GM12865 (cell line): Measurements from ENCODE around the gene CD79A.

Experiments
- DNase-seq: peaks from one replicate; pipeline ENCODE4 v3.0.0; 2010; ENCODE audit warnings: low read depth
- H3K4me3 ChIP-seq: 2 replicates; pipeline ENCODE4 v1.5.1; 2011; ENCODE audit warnings: mild to moderate bottlenecking, low read depth, low read length, control low read depth
- TF ChIP-seq, protein P1 (sequence below): IDR thresholded peaks from 2 replicates; pipeline ENCODE4 v1.5.1; 2011; ENCODE audit warnings: low read length, control low read depth, low read depth, inconsistent platforms; ENCODE audit not compliant: insufficient read depth; ENCODE audit errors: missing control alignments

Gene CD79A

DNA sequence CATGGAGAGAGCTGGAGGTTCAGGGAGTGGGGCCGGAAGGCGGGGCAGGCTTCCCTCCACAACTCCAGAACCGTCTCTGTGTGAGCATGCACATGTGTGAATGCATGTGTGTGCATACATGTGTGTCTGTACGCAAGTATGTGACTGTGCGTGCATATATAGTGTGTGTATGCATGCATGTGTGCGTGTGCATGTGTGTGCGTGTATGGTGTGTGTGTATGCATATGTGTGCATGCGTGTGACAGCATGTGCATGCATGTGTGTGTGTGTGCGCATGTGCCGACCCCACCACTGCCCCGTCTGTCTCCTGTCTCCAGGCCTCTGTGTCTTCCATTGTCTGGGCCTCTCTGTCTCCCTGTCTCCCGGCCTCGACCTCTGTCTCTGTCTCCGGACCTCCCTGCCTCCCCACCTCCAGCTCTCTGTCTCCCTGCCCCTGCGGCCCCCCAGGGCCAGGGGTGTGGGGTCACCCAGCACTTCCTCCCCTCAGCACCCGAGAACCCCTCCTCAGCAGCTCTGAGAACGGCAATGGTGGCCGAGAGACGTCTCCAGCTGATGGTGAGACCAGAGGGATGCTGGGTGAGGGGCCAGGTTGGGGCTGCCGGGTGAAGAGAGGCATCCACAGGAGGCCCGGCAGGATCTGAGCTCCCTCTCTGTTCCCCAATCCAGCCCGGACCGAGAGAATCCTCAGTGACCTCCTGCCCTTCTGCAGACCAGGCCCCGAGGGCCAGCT is 28.4 kb downstream of the CD79A start:
- H3K4me3 ChIP-seq, result no peak overlapping the region
- no peak for DNase-seq
- TF ChIP-seq, protein P1, sequence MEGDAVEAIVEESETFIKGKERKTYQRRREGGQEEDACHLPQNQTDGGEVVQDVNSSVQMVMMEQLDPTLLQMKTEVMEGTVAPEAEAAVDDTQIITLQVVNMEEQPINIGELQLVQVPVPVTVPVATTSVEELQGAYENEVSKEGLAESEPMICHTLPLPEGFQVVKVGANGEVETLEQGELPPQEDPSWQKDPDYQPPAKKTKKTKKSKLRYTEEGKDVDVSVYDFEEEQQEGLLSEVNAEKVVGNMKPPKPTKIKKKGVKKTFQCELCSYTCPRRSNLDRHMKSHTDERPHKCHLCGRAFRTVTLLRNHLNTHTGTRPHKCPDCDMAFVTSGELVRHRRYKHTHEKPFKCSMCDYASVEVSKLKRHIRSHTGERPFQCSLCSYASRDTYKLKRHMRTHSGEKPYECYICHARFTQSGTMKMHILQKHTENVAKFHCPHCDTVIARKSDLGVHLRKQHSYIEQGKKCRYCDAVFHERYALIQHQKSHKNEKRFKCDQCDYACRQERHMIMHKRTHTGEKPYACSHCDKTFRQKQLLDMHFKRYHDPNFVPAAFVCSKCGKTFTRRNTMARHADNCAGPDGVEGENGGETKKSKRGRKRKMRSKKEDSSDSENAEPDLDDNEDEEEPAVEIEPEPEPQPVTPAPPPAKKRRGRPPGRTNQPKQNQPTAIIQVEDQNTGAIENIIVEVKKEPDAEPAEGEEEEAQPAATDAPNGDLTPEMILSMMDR, result no peak

DNA sequence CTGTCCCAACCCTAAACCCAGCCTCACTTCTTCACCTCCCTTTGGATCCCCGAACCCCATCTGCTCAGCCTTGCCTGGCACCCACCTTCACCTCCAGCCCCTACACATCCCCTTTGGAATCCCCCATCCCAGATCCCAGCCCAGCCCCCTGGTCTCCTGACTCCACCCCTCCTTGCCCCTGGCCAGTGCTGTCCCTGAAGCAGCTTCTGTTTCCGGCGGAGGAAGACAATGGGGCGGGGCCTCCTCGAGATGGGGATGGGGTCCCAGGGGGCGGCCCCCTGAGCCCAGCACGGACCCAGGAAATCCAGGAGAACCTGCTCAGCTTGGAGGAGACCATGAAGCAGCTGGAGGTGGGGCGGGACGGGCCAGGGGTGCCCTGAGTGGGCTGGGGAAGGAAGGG is 29.2 kb downstream of the CD79A start:
- no peak overlapping the region for H3K4me3 ChIP-seq
- TF ChIP-seq, protein P1, result no peak
- no peak for DNase-seq

DNA sequence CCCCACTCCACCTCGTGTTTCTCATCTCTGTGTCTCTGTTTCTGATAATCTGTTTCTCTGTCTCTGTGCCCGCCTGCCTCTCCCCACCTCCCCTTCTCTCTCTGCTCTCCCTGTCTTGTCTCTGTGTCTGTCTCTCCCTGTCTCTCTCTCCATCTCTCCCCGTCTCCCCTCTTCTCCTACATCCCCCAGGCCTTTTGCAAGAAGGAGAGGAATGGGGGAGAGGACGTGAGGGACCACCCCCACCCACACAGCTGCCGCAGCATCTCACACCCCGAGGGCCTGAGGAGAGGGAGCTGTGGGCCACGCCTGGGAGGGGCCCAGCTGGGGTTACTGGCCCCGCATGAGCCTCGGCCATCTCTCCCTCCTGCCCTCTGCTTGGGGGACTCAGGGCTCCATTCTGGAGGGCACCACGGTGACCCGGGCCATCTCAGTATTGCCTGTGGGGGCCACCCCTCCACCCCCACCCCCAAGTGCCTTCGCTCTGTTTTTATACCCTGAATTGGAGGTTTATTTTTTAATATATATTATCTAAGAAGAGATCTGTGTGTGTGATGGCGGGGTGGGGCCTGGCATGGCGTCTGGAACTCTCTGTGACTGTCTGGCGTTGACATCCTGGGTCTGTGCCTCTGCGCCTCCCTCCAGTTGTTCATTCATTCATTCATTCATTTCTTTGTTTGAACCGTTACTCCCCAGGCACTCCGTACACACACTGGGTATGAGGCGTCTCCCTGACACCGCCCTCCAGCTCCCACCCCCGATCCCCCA is 30.0 kb downstream of the CD79A start:
- DNase-seq, result no peak
- TF ChIP-seq, protein P1, result no peak
- no peak overlapping the region for H3K4me3 ChIP-seq

DNA sequence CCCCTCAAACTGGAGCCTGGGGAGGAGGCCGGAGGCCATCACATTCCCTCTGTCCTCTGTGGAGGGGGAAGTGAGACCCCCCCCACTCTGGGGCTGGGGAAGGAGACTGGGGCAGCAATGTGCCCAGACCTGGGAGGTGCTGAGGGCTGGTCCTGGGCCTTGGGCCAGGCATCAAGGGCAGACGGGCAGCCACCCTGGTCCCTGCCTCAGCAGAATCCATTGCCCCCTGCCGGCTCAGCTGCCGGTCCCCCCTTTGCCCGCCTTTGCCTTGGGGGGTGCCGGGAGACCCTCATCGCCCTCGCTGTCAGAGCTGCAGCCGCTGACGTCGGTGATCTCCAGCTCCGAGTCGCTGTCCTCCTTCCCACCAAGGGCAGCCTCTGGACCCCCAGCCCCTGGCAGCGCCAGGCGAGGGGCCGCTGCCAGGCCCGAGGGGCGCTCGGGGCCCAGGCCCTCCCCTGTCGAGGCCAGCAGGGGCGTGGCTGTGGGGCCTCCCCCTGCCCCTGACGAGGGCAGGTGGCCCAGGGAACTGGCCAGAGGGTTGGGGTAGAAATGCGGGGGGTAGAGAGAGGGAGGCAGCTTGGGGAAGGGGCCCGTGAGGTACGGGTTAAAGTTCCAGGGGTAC is 31.0 kb downstream of the CD79A start:
- DNase-seq, result no peak
- no peak overlapping the region for H3K4me3 ChIP-seq
- TF ChIP-seq, protein P1, result no peak

DNA sequence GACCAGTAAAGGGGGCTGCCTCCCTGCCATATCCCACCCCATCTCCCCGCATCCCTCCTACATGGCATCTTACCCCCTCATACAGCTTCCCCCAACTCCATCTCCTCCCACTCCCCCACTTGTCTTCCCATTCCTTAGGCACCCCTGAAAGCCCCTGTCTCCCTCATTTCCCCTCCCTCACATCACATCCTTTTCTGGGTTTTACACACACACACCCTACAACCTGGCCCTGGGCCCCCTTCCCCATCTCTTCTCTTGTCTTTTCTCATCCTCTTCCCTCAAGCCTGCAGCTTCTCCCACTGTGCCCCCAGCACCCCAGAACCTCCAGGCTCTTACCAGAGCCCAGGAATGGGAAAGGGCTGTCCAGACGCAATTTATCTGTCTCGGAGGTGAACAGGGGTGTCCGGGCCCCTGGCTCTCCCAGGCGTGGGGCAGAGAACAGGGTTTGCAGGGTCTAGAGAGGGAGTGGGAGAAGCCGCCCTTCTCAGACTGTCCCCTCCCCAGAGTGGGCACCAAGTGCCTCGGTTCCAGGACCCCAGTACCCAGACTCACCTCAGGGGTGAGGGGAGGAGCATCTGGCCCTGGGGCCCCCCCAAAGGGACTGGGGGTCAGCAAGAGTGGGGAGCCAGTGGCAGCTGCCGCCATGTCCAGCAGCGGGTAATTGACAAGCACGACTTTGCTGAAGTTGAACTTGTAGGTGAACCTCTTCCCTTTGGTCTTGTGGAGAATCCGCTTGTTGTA is 31.8 kb downstream of the CD79A start:
- H3K4me3 ChIP-seq, result no peak overlapping the region
- TF ChIP-seq, protein P1, result no peak
- DNase-seq, result no peak

DNA sequence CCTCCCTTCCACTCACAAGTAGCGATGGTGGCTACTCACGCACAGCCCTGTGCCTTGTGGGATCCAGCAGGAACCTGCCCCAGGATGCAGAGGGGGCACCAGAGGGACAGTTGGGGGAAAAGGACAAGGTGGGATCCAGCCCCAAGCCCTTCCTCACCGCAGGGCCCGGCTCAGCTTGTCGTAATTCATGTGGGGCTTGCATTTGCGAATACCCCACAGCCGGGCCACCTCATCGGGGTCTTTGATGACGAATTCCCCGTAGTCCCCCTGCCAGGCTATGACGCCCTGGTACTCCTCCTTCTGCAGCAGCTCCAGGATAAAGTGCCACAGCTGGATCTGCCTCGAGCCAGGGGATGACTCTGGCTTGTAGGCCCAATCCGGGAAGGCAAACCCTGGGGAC is 32.6 kb downstream of the CD79A start:
- TF ChIP-seq, protein P1, result no peak
- no peak overlapping the region for H3K4me3 ChIP-seq
- DNase-seq, result no peak
